Activated naive CD4-positive, alpha-beta T cell treated with Interleukin-2 at 50 U/mL for 16 hours (primary cell): Measurements from ENCODE around the gene TREML2.
"Not testable (repeated sequence)": the region's sequence is repeated elsewhere in the genome, so short reads cannot be mapped to it uniquely, and the experiment has no call there.

ENCODE experiments used
- DNase-seq: peaks from one replicate; pipeline ENCODE4 v3.0.0-alpha.2; 2020

TREML2 gene

DNA sequence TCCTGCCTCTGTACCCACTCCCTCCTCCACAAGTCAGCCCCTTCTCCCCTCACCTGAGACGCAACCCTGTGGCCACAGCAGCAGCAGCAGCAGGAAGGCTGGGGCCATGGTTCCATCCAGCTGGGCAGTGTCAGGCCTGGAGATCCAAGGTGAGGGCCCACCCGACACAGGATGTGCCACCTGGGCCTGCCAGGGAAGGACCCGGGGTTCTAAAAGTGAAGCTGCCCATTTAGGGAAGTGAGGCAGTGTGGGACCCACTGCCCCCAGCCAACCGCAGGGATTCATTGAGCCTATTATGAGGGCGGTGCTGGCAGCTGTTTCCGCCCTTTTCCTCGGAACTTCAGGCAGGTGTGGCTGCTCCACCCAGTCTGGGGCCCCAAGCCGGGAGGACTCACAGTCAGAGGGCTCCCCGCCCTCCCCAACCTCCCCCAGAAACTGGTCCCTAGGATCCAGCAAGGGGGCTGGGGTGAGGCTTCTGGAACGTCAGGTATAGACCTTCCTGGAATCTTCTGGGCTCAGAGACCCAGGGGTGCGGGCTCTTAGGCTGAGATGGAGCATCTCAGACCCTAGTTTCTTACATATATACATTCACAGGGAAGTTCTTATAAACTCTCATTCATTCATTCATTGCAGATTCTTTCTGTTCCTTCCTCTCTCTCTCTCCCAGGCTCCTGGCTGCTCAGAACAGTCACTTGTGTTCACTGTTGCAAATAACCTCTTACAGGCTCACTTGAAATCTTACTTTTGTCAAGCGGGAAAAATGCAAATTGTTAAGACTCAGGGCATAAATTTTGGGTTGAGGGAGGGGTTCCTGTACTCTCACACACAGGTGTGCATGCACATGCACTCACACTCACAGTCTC, at the start of gene TREML2:
TREML2 (minus strand) TSS at position 249 of the 863 bp plus-strand sequence; CDS start at position 108, 141 bp downstream.
- peak; percentile 27 for DNase-seq

DNA sequence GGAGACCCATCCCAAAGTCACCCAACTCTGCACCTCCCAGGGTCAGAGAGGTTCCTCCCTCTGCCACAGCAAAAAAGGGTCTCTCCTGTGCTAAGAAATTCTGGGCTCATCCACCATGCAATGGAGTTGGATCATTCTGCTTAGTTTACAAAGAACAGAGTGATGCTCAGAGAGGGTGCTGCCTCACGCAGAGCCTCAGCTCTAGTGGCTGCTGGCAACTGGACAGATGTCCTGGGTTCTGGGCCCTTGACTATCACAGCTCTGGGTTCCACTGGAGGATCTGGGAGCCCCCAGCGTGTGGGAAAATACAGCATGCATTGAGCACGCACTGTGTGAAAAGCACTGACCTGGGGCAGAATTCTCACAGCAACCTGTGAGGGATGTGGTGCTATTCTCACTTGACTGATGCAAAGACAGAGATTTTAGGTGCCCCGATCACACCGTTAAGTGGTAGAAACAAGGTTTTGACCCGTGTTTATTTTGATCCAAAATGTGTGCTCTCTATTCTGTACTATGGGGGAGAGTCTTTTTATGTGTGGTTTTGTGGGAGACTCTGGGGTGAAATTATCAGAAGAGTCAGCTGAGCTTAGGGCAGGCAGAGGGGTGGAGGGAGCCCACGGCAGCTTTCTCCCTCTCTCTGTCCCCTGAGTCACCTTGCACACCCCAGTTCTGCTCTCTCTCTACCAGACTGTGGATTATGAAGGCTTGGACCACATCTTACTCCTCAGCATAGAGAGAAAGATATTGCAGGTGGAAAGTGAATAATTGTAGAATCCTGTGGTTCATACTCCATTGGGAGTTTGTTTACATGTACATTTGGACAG, 47.1 kb upstream of the TREML2 start:
- DNase-seq = no peak

- DNase-seq = no peak
Measured at GRCh38 chr6:41247288-41247865, 46.4 kb upstream of the TREML2 start.

DNA sequence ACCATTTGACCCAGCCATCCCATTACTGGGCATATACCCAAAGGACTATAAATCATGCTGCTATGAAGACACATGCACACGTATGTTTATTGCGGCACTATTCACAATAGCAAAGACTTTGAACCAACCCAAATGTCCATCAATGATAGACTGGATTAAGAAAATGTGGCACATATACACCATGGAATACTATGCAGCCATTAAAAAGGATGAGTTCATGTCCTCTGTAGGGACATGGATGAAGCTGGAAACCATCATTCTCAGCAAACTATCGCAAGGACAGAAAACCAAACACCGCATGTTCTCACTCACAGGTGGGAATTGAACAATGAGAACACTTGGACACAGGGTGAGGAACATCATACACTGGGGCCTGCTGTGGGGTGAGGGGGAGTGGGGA, 45.6 kb upstream of the TREML2 start:
- DNase-seq = not testable (repeated sequence)

DNA sequence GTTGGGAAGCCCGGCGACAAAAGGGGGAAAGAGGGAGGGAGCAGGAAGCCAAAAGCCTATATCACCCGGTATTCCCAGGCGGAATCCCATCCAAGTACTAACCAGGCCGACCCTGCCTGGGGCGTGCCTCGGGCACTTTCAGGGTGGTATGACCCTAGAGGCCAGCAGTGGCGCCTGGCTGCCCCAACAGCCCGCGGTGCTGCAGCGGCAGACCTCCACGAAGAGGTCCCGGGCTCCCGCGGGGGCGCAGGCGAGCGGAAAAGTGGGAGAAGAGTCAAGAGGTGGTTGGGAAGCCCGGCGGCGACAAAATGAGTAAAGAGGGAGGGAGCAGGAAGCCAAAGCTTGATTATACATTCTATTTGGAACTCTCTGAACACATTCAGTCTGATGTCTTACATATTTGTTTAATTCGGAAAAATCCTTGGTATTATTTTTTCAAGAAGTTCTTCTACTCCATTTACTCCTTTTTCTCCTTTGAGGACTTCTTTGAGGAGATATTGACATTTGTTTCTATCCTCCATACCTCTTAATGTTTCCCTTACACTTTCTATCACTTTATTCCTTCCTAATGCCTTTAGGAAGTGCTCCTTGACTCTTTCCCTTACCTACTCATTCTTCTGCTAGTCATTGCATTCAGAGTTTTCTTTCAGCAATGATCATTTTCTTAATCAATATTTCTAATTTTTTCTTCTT, 38.7 kb upstream of the TREML2 start:
- no peak for DNase-seq

DNA sequence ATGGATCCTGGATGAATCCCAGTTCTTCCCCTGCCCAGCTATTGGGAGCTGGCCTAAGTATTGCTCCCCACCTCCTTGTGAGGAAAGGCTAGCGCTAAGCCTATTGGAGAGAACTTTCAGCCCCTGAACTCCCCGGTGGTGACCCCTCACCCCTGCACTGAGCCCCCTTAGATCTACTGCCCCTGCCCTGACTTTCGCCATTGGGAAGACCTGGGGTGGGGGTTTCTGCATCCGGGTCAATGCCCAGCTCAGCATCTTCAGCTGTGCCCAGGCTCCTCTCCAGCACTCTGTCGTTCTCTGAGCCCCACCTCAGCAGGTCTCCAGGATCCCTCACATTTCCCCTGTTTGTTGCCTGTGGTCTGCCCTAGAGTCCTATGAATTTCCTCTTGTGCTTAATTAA, 36.2 kb upstream of the TREML2 start:
- DNase-seq = no peak

DNA sequence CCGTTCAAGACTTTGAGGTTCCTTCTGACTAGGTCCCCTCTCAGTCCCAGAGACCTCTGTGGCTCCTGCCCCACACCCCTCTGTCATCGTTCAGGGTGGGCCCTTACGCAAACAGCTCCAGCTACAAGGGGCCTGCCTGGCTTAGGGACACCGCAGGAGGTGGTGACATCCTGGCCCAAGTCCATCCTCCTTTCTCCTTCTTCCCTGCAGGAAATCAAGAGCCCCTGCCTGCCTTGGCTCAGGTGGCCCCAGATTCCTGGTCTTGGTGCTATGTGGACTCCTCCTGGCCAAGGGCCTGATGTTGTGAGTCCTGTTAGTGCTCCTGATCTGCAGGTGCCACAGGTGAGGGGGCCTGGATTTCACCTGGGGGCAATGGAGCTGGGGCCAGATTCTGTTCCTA, 35.3 kb upstream of the TREML2 start:
- DNase-seq = no peak

GRCh38 chr6:41232667-41233066, 31.7 kb upstream of the TREML2 start:
- DNase-seq = no peak

- no peak for DNase-seq
Measured at GRCh38 chr6:41231246-41231645, 30.3 kb upstream of the TREML2 start.

DNA sequence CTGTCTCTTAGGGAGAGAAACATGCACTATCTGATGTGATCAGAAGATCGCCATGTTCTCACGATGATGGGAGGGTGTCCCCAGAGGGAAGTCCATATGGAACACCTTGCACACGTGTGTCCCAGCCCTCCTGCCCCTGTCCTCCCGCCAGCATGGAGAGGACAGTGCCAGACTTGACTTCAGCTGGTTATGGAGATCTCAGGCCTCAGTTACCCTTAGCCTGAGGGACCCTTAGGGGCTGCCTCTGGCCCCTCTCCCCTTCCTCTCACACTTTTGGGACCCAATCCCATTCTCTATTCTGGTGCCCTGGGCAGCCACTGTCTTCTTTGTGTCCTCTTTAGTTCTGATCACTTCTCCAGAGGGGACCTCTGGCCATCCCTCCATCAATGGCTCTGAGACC, 28.8 kb upstream of the TREML2 start:
- DNase-seq = no peak

- no peak for DNase-seq
Measured at GRCh38 chr6:41228616-41229015, 27.7 kb upstream of the TREML2 start.

GRCh38 chr6:41228096-41228495, 27.1 kb upstream of the TREML2 start, which contains the start of gene TREML4:
TREML4 (plus strand) TSS chr6:41228349; CDS start chr6:41228428, 79 bp downstream.
- no peak for DNase-seq

DNA sequence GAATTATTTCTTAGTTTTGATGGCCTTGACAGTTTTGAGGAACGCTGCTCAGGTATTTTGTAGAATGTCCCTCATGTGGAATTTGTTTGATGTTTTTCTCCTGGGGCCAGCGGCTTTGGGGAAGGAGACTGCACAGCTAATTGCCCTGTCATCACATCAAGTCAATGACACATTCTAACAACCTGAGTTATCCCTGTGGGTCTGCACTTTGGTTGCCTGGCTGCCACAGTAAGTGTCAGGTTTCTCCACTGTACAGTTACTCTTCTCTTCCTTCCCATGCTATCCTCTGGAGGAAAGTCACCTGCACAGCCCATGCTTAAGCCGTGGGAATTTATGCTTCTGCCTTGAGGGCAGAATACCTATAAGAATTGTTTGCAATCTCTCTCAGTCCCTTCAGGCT, 25.8 kb upstream of the TREML2 start:
- no peak for DNase-seq

DNA sequence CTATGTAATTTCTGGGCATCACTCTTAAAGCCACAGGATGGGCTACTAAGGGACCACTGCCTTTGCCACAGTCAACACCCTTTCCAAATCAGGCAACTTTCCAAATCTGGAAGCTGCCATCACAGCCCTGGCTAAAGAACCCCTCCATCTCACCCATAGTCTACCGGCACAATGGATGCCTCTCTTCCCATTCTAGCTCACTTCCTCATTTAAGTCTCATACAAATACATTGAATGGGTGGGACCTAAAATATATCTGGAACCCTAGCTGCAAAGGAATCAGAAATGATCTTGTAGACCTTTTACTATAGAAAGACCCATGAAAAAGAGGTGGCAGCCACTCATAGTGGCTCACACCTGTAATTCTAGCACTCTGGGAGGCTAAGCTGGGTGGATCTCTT, 23.9 kb upstream of the TREML2 start:
- no peak for DNase-seq

DNA sequence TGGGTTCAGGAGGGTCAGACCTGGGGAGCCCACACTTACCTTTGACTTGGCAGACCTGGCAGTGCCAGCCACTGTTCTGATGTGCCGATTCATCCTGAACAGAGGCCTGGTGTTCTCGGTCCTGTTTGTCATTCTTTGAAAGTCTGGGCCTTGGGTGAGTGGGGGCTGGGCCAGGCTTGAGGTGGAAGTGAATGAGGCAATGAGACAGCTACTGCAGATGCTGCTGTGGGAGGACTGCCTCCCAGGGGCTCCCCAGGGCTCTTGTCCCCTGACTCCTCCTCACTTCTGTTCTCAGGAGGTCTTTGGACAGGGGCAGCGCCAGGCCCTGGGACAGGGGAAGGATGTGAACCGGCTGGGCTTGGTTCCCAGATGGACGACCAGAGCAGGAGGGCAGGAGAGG, 21.6 kb upstream of the TREML2 start:
- no peak for DNase-seq

GRCh38 chr6:41222045-41222444, 21.1 kb upstream of the TREML2 start:
- no peak for DNase-seq

- DNase-seq = no peak
Measured at GRCh38 chr6:41216616-41217015, 15.7 kb upstream of the TREML2 start.

DNA sequence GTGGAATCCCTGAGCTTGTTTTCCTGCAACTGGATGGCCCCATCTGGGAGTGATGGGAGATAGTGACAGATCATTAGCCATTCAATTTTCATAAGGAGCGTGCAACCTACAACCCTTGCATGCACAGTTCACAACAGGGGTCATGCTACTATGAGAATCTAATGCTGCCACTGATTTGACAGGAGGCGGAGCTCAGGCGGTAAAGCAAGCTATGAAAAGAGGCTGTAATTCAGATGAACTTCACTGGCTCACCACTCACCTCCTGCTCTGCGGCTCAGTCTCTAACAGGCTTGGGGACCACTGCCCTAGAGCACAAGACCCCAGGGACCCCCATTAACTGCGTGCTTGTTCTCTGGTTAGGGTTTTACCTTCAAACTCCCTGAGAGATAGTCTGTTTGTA, 14.8 kb upstream of the TREML2 start:
- DNase-seq = no peak

- DNase-seq = no peak
Measured at GRCh38 chr6:41214559-41215238, 13.8 kb upstream of the TREML2 start.

DNA sequence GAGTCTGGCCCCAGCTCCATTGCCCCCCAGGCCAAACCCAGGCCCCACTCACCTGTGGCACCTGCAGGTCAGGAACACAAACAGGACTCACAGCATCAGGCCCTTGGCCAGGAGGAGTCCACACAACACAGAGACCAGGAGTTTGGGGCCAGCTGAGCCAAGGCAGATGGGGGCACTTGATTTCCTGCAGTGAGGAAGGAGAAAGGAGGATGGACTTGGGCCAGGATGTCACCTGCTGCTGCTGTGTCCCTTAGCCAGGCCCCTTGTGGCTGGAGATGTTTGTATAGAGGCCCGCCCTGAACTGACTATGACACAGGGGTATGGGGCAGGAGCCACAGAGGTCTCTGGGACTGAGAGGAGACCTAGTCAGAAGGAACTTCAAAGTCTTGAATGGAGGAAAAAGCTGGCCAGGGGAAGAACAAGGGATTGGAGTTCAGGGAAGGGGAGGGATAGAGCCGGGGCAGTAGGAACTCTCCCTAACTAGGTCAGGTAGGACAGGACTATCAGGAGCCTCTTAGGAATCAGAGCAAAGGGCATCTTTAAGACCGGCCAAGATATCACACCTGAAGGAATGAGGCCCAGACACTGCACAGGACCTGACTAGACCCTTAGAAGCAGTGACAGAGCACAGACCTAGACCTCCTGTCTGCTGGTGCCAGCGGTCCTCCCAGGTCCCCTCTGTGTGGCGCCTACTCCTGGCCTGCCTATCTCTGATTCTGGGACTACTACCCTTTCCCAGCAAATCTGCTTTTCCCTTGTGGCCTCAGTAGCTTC, 8.8 kb upstream of the TREML2 start:
- DNase-seq = no peak

DNA sequence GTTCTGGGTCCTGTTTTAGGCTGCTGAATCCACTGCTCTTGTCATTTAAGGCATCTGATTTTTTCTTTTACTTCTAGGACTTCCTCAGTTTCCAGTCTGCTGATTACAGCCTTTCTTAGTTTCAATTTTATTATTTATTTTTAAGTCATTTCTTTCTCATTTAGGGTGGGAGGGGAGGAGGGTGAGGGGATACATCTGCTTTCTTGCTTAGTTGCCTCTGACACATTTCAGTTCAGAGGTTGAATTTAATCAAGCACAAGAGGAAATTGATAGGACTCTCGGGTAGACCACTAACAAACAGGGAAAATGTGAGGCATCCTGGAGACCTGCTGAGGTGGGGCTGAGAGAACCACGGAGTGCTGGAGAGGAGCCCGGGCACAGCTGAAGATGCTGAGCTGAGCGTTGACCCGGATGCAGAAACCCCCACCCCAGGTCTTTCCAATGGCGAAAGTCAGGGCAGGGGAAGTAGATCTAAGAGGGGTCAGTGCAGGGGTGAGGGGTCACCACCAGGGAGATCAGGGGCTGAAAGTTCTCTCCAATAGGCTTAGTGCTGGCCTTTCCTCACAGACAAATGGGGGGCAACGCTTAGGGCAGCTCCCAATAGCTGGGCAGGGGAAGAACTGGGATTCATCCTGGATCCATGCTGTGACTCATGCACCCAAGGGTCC, 7.6 kb upstream of the TREML2 start:
- DNase-seq = no peak
